Left ventricle myocardium inferior (tissue), 1 donor: ENCODE results near the gene MYO9A. TPM values are rescaled to one million over a fixed set of nuclear protein-coding genes. Genes with fewer than 3 reads are reported as not detected.
"Not testable (repeated sequence)": the region's sequence is repeated elsewhere in the genome, so short reads cannot be mapped to it uniquely, and the experiment has no call there.

Experiments used
- DNase-seq: peaks from one replicate; pipeline ENCODE4 v3.0.0-alpha.2; 2020
- H3K27ac ChIP-seq: fragments of 200-600 bp; replicated peaks from 2 replicates; pipeline ENCODE4 v1.8.0; 2021
- H3K27me3 ChIP-seq: fragments of 200-600 bp; 2 replicates; pipeline ENCODE4 v1.8.0; 2021; ENCODE audit warnings: low read depth
- H3K36me3 ChIP-seq: fragments of 200-600 bp; 2 replicates; pipeline ENCODE4 v1.8.0; 2021
- H3K4me1 ChIP-seq: fragments of 200-600 bp; 2 replicates; pipeline ENCODE4 v1.8.0; 2021
- H3K4me3 ChIP-seq: fragments of 200-600 bp; 2 replicates; pipeline ENCODE4 v1.8.0; 2021; ENCODE audit warnings: mild to moderate bottlenecking, moderate library complexity
- H3K9me3 ChIP-seq: fragments of 200-600 bp; replicated peaks from 2 replicates; pipeline ENCODE4 v1.8.0; 2021
- intact Hi-C: fragments of 100-400 bp; cut with micrococcal nuclease; formaldehyde crosslinking; loops from one replicate; pipeline ENCODE4 v1.11.0; 2022
- total RNA-seq: library from RNA; stranded (reverse); fragmentation: NEBNext Ultra II Directional; extraction: Animal tissue kit (Norgen Biotek cat#: 25700); gene quantifications from one replicate; pipeline ENCODE4 v1.2.1, GENCODE V29; 2021
- TF ChIP-seq, protein P1 (sequence below): fragments of 200-600 bp; IDR thresholded peaks from 2 replicates; pipeline ENCODE4 v1.8.0; 2021; ENCODE audit warnings: antibody characterized with exemption, mild to moderate bottlenecking, borderline replicate concordance
- donor health status: DM: no; HTN: yes; CAD: no; lungs with severe emphysema.

Gene MYO9A
- total RNA-seq, 1 donor from 2014 or later, result 22.5 TPM

DNA sequence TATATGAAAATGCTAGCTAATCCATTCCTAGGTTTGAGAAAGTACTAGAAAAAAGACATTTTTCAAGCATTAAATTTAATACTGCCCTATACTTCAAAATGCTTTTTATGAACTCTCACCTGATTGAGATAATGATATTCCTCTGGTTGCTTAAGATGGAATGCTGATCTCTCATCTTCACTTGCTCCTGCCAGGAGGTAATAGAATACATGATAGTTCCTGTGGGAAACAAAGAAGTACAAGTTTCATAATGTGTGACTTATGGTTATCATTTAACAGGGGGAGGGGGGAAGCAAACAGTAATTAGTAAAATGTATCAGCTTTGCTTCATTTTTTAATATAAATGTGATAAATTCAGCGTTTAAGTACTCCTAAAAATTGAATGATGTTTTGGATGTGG lies 97.2 kb downstream of the MYO9A start:
- Histone ChIP-seq H3K36me3 (peaks cover 23% of the 10 kb centered on the region), H3K4me3 (no peak overlapping the region), H3K27ac (no peak overlapping the region), H3K4me1 (no peaks in the 10 kb centered on the region), H3K27me3 (no peaks in the 10 kb centered on the region), H3K9me3 (no peaks in the 10 kb centered on the region)
- TF ChIP-seq, protein P1, sequence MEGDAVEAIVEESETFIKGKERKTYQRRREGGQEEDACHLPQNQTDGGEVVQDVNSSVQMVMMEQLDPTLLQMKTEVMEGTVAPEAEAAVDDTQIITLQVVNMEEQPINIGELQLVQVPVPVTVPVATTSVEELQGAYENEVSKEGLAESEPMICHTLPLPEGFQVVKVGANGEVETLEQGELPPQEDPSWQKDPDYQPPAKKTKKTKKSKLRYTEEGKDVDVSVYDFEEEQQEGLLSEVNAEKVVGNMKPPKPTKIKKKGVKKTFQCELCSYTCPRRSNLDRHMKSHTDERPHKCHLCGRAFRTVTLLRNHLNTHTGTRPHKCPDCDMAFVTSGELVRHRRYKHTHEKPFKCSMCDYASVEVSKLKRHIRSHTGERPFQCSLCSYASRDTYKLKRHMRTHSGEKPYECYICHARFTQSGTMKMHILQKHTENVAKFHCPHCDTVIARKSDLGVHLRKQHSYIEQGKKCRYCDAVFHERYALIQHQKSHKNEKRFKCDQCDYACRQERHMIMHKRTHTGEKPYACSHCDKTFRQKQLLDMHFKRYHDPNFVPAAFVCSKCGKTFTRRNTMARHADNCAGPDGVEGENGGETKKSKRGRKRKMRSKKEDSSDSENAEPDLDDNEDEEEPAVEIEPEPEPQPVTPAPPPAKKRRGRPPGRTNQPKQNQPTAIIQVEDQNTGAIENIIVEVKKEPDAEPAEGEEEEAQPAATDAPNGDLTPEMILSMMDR, result no peak
- DNase-seq, result no peak
- intact Hi-C loops, result no loop called here

DNA sequence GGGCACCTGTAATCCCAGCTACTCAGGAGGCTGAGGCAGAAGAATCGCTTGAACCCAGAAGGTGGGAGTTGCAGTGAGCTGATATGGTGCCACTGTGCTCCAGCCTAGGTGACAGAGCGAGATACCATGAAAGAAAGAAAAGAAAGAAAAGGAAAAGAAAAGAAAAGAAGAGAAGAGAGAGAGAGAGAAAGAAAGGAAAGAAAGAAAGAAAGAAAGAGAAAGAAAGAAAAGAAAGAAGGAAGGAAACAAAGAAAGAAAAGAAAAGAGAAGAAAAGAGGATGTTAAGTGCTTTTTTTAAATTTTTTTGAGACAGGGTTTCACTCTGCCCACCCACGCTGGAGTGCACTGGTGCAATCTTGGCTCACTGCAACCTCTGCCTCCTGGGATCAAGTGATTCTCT lies 103.4 kb downstream of the MYO9A start:
- H3K36me3 ChIP-seq, result peaks cover 16% of the 10 kb centered on the region
- H3K9me3 ChIP-seq, H3K27ac ChIP-seq, DNase-seq, intact Hi-C loops, H3K27me3 ChIP-seq, H3K4me1 ChIP-seq, H3K4me3 ChIP-seq: not testable (repeated sequence)

DNA sequence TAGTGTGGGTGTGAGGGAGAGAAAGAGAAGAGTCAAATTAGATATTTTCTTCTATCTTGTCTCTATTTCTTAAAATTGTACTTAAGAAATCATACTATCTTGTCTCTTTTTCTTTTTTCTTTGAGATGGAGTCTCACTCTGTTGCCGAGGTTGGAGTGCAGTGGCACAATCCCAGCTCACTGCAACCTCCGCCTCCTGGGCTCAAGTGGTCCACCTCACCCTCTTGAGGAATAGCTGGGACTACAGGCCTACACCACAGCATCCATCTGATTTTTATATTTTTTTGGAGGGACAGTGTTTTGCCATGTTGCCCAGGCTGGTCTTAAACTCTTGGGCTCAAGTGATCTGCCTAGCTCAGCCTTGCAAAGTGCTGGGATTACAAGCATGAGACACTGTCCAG lies 104.2 kb downstream of the MYO9A start:
- Histone ChIP-seq H3K36me3 (peaks cover 19% of the 10 kb centered on the region), H3K9me3 (no peaks in the 10 kb centered on the region), H3K27me3 (no peaks in the 10 kb centered on the region), H3K27ac (no peak overlapping the region), H3K4me3 (no peak overlapping the region), H3K4me1 (no peaks in the 10 kb centered on the region)
- TF ChIP-seq, protein P1, result no peak
- no peak for DNase-seq
- intact Hi-C loops, result no loop called here

DNA sequence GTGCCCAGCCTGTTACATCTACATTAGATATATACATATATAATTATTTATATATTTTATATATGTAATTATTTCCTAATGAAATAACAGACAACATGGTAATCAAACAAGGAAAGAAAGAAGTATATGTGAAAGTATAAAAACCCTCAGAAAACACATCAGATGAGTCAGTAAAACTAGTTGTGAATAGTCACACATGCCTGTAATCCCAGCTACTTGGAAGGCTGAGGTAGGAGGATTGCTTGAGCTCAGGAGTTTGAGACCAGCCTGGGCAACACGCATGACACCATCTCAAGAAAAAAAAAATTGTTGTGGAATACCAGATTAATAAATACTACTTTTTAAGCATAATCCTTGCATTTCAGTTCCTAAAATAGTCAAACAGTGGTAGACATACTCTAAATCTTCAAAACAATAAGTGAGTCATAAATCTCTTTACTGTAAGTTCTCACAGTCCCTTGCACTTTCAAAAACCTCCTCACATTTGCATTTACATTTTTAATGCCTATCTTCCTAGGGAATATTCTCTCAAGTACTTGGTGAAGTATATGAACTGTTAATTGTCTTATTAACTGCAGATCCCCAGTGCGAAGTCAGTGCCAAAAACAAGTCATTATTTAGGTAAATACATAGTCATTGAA lies 106.5 kb downstream of the MYO9A start:
- Histone ChIP-seq H3K4me3 (no peak overlapping the region), H3K4me1 (no peaks in the 10 kb centered on the region), H3K36me3 (peaks cover 26% of the 10 kb centered on the region), H3K27me3 (no peaks in the 10 kb centered on the region), H3K9me3 (no peaks in the 10 kb centered on the region), H3K27ac (no peak overlapping the region)
- TF ChIP-seq, protein P1, result no peak
- intact Hi-C loops, result no loop called here
- no peak for DNase-seq

DNA sequence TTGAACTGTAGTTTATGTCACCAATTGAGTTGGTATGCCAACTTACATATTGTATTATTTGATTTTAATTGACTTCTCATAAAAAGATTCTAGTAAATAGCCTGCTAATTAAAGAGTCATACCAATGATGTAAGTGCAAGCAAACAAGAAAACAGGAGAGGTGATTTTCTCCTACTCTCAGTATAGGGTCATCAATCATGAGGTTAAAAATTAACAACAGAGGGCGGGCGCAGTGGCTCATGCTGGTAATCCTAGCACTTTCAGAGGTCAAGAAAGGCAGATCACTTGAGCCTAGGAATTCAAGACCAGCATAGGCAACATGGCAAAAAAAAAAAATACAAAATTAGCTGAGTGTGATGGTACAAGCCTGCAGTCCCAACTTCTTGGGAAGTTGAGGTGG lies 108.7 kb downstream of the MYO9A start:
- no peak overlapping the region for H3K27ac ChIP-seq
- no peak overlapping the region for H3K4me3 ChIP-seq
- TF ChIP-seq, protein P1, result no peak
- H3K9me3 ChIP-seq, result no peaks in the 10 kb centered on the region
- DNase-seq, result no peak
- peaks cover 35% of the 10 kb centered on the region for H3K36me3 ChIP-seq
- intact Hi-C loops, result no loop called here
- no peaks in the 10 kb centered on the region for H3K4me1 ChIP-seq
- H3K27me3 ChIP-seq, result no peaks in the 10 kb centered on the region

DNA sequence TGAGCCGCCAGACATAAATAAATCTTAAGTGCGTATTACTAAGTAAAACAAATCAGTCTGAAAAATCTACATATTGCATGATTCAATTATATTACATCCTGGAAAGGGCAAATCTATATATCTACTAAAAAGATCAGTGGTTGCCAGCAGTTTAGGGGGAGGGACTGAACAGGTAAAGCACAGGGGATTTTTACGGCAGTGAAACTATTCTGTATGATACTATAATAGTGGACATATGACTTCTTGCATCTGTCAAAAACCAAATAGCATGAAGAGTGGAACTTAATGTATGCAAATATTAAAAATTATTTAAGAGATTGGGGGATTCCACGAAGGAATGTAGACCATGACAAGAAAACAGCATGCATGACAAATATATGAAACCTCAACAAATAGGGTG lies 111.6 kb downstream of the MYO9A start:
- DNase-seq, result no peak
- TF ChIP-seq, protein P1, result no peak
- no peaks in the 10 kb centered on the region for H3K27me3 ChIP-seq
- H3K27ac ChIP-seq, result no peak overlapping the region
- no peaks in the 10 kb centered on the region for H3K9me3 ChIP-seq
- intact Hi-C loops, result no loop called here
- H3K4me3 ChIP-seq, result no peak overlapping the region
- H3K4me1 ChIP-seq, result no peaks in the 10 kb centered on the region
- peaks cover 35% of the 10 kb centered on the region for H3K36me3 ChIP-seq
